A673 (cell line): ENCODE measurements around the gene ELP5.

ENCODE experiments used
- EZH2 ChIP-seq: fragments of 200-600 bp; sonication (generic); IDR thresholded peaks from 2 replicates; pipeline ENCODE4 v1.6.1; 2017; ENCODE audit warnings: borderline replicate concordance, low read depth, mild to moderate bottlenecking, mixed read lengths, antibody characterized with exemption, low read length; ENCODE audit not compliant: poor library complexity, severe bottlenecking
- TF ChIP-seq, protein P1 (sequence below): fragments of 300-800, 200-600 bp; sonication (generic); conservative IDR thresholded peaks from 2 replicates; pipeline ENCODE4 v1.5.1; 2017; ENCODE audit warnings: low read depth, mild to moderate bottlenecking, antibody characterized with exemption, low read length, moderate library complexity, mixed read lengths

DNA sequence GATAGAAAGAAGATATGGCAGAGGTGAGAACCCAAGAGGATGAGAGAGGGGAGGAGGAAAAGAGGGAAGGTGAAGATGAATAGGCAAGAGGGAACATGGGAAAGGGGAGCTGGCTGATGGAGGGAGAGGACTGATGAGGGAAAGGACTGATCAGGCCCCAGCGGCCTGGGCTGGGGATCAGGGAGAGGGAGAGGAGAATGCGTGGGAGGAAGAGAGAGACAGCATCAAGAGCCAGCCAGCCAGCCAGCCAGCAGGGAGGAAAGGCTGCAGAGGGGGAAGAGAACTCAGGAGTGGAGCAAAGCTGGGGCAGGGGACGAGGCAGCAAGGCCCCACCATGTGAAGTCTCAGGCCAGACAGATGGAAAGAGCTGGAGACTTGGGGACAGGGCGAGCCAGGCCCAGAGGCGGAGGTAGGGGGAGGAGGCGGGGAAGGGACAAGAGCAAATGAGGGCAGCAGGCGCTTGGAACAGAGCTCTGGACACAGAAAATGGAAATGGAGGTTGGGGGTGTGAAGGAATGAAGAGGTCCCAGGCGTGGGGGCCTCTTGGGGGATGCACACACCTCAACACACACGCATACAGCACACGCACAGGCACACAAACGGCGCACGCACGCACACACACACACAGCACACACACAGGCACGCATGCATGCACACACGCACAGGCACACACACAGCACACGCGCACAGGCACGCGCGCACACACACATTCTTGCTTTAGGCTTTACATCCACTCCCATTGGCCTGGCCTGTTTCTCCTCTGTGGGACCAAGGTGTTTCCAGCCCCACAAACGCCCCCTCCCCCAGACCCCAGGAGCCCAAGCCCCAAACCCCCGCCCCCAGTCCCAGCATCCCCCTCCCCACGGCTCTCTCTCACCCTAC, 44.7 kb upstream of the ELP5 start:
- no peak for TF ChIP-seq EZH2
- TF ChIP-seq, protein P1, sequence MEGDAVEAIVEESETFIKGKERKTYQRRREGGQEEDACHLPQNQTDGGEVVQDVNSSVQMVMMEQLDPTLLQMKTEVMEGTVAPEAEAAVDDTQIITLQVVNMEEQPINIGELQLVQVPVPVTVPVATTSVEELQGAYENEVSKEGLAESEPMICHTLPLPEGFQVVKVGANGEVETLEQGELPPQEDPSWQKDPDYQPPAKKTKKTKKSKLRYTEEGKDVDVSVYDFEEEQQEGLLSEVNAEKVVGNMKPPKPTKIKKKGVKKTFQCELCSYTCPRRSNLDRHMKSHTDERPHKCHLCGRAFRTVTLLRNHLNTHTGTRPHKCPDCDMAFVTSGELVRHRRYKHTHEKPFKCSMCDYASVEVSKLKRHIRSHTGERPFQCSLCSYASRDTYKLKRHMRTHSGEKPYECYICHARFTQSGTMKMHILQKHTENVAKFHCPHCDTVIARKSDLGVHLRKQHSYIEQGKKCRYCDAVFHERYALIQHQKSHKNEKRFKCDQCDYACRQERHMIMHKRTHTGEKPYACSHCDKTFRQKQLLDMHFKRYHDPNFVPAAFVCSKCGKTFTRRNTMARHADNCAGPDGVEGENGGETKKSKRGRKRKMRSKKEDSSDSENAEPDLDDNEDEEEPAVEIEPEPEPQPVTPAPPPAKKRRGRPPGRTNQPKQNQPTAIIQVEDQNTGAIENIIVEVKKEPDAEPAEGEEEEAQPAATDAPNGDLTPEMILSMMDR, result no peak
